Measurements from ENCODE around the gene OR2C3.
"Not testable (repeated sequence)": the region's sequence is repeated elsewhere in the genome, so short reads cannot be mapped to it uniquely, and the experiment has no call there.

OR2C3 gene

DNA sequence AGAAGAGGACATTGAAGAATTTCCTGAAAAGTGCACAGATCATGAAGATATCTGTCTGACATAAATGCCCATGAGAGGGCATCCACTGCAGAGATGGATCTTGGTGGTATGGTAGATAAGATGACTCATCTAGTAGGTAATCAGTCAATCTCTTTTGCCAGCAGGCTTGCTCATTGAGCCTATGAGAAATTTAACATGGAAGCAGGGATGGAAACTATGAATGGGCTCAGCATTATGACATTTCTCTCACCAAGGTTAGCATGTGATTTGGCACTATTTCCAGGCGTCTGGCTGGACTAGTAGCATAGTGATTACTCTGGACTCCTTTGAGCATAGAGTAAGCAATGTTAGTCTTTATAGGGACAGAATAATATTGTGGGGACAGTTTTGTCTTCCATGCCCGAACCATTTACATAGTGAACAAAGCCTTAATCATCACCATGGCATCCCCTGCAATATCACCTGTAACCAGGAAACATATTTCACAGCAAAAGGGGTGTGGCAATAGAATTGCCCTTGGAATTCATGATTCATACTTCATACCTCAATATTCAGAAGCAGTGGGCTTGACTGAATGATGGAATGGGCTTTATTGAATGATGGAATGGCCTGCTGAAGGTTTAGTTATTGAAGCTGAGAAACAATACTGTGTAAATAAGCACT is 7.3 kb downstream of the OR2C3 start:
- 91 to 92% methylated on average over 2 of the region's 2 CpGs for WGBS, 2 experiments
- Histone ChIP-seq H3K27me3 (ENCODE audit: control insufficient read depth, insufficient read depth, low read length, poor library complexity, severe bottlenecking) (no peaks in the 10 kb centered on the region), H3K36me3 (ENCODE audit: control insufficient read depth, insufficient read depth, low read length) (no peaks in the 10 kb centered on the region), H3K4me3 (ENCODE audit: insufficient read depth, low read depth, low read length) (no peak overlapping the region), H3K27ac (ENCODE audit: insufficient read depth, low read depth, low read length, poor library complexity, severe bottlenecking) (no peak overlapping the region), H3K4me1 (ENCODE audit: control insufficient read depth, insufficient read depth, low read length) (no peaks in the 10 kb centered on the region), H3K9me3 (ENCODE audit: control insufficient read depth, low read length) (no peaks in the 10 kb centered on the region)

DNA sequence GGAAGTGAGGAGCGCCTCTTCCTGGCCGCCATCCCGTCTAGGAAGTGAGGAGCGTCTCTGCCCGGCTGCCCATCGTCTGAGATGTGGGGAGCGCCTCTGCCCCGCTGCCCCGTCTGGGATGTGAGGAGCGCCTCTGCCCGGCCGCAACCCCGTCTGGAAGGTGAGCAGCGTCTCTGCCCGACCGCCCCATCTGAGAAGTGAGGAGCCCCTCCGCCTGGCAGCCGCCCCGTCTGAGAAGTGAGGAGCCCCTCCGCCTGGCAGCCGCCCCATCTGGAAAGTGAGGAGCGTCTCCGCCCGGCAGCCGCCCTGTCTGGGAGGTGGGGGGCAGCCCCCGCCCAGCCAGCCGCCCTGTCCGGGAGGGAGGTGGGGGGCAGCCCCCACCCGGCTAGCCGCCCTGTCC is 14.4 kb downstream of the OR2C3 start:
- not testable (repeated sequence) for H3K27me3 ChIP-seq (ENCODE audit: control insufficient read depth, insufficient read depth, low read length, poor library complexity, severe bottlenecking); H3K4me1 ChIP-seq (ENCODE audit: control insufficient read depth, insufficient read depth, low read length); H3K9me3 ChIP-seq (ENCODE audit: control insufficient read depth, low read length); H3K36me3 ChIP-seq (ENCODE audit: control insufficient read depth, insufficient read depth, low read length); H3K4me3 ChIP-seq (ENCODE audit: insufficient read depth, low read depth, low read length); H3K27ac ChIP-seq (ENCODE audit: insufficient read depth, low read depth, low read length, poor library complexity, severe bottlenecking)
- 85 to 89% methylated on average over 25 to 27 of the region's 30 CpGs for WGBS, 2 experiments

DNA sequence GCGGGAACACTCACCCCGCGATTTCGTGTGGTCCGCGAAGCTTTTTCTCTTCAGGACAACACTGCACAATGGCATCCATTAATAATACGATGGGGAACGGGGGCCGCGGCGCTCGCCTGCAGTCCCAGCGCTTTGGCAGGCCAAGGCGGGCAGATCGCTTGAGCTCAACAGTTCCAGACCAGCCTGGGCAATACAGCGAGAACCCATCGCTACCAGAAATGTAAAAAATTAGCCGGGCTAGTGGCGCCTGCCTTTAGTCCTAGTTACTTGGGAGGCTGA is 17.7 kb downstream of the OR2C3 start:
- 95 to 97% methylated on average over 19 of the region's 19 CpGs for WGBS, 2 experiments
- H3K4me1 ChIP-seq (ENCODE audit: control insufficient read depth, insufficient read depth, low read length), result no peaks in the 10 kb centered on the region
- no peaks in the 10 kb centered on the region for H3K27me3 ChIP-seq (ENCODE audit: control insufficient read depth, insufficient read depth, low read length, poor library complexity, severe bottlenecking)
- H3K36me3 ChIP-seq (ENCODE audit: control insufficient read depth, insufficient read depth, low read length), result no peaks in the 10 kb centered on the region
- no peak overlapping the region for H3K4me3 ChIP-seq (ENCODE audit: insufficient read depth, low read depth, low read length)
- H3K27ac ChIP-seq (ENCODE audit: insufficient read depth, low read depth, low read length, poor library complexity, severe bottlenecking), result no peak overlapping the region
- H3K9me3 ChIP-seq (ENCODE audit: control insufficient read depth, low read length), result no peaks in the 10 kb centered on the region

DNA sequence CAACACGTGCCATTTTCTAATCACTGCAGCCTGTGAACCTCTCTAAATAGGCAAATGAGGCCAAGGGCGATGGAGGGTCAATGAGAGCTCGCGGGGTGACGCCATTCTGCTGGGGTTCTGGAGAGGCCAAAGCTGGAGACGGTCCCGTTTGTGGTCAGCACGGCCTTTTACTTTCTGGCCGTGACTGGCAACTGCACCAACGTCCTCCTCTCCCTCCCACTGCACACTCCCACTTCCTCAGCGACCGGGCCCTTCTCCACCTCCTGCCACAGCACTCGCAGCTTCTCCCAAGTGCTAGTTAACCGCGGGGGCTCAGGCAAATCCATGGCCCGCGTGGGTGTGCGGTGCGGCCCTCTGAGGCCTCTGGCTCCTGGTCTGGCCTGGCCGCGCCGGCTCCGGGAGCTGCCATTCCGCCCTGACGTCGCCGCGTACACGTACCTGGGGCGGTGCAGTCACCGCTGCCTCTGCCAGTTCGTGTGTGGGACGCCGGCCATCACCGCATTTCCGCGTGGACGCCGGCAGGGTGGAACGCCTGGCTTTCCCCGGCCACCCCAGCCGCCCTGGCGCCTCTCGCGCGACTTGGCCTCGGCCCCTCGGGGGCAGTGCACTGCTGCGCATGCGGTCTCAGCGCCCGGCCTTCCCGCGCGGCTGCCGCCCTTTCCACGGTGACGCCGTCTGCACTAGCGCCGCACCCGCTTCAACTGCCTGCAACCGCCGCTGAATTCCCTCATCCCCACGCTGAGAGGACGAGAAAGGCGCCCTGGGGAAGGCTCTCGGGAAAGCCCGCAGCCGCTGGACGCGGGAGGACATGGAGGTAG is 18.2 kb downstream of the OR2C3 start:
- H3K4me3 ChIP-seq (ENCODE audit: insufficient read depth, low read depth, low read length), result no peak overlapping the region
- no peaks in the 10 kb centered on the region for H3K4me1 ChIP-seq (ENCODE audit: control insufficient read depth, insufficient read depth, low read length)
- no peaks in the 10 kb centered on the region for H3K9me3 ChIP-seq (ENCODE audit: control insufficient read depth, low read length)
- 95% methylated on average over 72 of the region's 72 CpGs for WGBS, 2 experiments
- no peaks in the 10 kb centered on the region for H3K36me3 ChIP-seq (ENCODE audit: control insufficient read depth, insufficient read depth, low read length)
- H3K27ac ChIP-seq (ENCODE audit: insufficient read depth, low read depth, low read length, poor library complexity, severe bottlenecking), result no peak overlapping the region
- H3K27me3 ChIP-seq (ENCODE audit: control insufficient read depth, insufficient read depth, low read length, poor library complexity, severe bottlenecking), result no peaks in the 10 kb centered on the region

DNA sequence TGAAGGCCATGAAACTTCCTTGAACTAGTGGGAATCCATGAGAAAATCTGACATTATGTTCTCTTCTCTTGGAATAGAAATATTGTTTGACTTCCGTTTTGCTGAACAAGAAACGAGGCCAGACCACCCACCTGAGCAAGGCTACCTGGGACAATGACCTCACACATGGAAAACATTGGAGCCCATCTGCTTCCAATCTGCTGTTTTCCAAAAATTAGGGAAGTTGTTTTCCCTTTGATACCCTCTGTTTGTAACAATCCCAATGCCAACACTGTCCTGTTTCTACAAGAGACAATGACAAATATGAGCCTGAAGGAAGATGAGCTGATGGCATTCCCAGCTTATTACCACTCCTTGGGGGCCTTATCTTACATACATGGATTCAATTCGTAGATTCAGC is 29.4 kb downstream of the OR2C3 start:
- no peak overlapping the region for H3K4me3 ChIP-seq (ENCODE audit: insufficient read depth, low read depth, low read length)
- no peaks in the 10 kb centered on the region for H3K4me1 ChIP-seq (ENCODE audit: control insufficient read depth, insufficient read depth, low read length)
- no peak overlapping the region for H3K27ac ChIP-seq (ENCODE audit: insufficient read depth, low read depth, low read length, poor library complexity, severe bottlenecking)
- H3K36me3 ChIP-seq (ENCODE audit: control insufficient read depth, insufficient read depth, low read length), result no peaks in the 10 kb centered on the region
- H3K9me3 ChIP-seq (ENCODE audit: control insufficient read depth, low read length), result no peaks in the 10 kb centered on the region
- H3K27me3 ChIP-seq (ENCODE audit: control insufficient read depth, insufficient read depth, low read length, poor library complexity, severe bottlenecking), result no peaks in the 10 kb centered on the region
- WGBS, 2 experiments, result 38 to 61% methylated on average over 2 to 3 of the region's 3 CpGs

DNA sequence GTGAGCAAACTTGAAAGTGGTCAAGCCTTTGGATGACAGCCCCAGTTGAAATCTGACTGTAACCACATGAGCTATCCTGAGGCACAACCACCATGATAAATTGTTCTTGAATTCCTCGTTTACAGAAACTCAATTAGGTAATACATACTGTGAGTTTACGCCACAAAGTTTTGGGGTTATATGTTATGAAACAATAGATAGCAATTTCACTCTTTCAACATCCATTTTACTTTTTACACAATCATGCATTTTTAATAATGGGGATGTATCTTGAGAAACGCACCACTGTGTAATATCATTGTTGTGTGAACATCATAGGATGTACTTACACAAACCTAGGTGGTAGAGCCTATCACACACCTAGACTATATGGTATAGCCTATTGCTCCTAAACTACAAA is 35.4 kb downstream of the OR2C3 start:
- 100% methylated on average over 1 of the region's 3 CpGs; no CpG with 5 or more reads in 1 of the 2 experiments for WGBS, 2 experiments
- Histone ChIP-seq H3K9me3 (ENCODE audit: control insufficient read depth, low read length) (no peaks in the 10 kb centered on the region), H3K4me1 (ENCODE audit: control insufficient read depth, insufficient read depth, low read length) (no peaks in the 10 kb centered on the region), H3K4me3 (ENCODE audit: insufficient read depth, low read depth, low read length) (no peak overlapping the region), H3K36me3 (ENCODE audit: control insufficient read depth, insufficient read depth, low read length) (no peaks in the 10 kb centered on the region), H3K27ac (ENCODE audit: insufficient read depth, low read depth, low read length, poor library complexity, severe bottlenecking) (no peak overlapping the region), H3K27me3 (ENCODE audit: control insufficient read depth, insufficient read depth, low read length, poor library complexity, severe bottlenecking) (no peaks in the 10 kb centered on the region)

DNA sequence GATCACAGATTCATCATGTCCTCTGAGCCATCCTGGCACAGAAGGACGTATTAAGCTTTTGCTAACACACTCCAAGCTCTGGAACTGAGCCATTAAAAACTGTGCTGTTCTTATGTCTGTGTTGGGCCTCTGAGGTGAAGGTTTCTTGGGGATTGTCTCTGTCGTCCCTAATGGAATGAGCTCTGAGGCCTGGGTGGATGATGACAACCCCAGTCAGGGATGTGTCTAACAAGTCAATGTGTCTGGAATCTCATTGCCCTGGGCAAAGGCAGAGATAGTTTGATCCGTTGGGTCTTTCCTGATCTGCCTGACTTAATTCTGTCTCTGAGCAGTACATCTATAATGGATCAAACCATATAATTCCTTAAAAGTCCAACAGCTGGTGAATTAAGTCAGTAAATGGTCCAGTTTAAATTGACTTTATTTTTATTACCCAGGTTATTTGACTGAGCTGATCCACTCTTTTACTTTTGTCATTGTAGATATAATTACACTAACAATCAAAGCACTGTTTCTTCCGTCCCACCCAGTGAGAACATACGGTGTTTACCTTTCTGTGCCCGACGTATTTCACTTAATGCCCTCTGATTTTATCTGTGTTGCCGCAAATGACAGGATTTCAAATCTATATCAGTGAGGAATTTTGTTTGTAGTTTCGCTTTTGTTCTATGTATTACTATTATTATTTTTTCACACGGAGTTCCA is 39.5 kb downstream of the OR2C3 start:
- Histone ChIP-seq H3K27ac (ENCODE audit: insufficient read depth, low read depth, low read length, poor library complexity, severe bottlenecking) (no peak overlapping the region), H3K4me3 (ENCODE audit: insufficient read depth, low read depth, low read length) (no peak overlapping the region), H3K9me3 (ENCODE audit: control insufficient read depth, low read length) (no peaks in the 10 kb centered on the region), H3K36me3 (ENCODE audit: control insufficient read depth, insufficient read depth, low read length) (no peaks in the 10 kb centered on the region), H3K4me1 (ENCODE audit: control insufficient read depth, insufficient read depth, low read length) (no peaks in the 10 kb centered on the region), H3K27me3 (ENCODE audit: control insufficient read depth, insufficient read depth, low read length, poor library complexity, severe bottlenecking) (no peaks in the 10 kb centered on the region)
- 94 to 95% methylated on average over 8 to 10 of the region's 10 CpGs for WGBS, 2 experiments

DNA sequence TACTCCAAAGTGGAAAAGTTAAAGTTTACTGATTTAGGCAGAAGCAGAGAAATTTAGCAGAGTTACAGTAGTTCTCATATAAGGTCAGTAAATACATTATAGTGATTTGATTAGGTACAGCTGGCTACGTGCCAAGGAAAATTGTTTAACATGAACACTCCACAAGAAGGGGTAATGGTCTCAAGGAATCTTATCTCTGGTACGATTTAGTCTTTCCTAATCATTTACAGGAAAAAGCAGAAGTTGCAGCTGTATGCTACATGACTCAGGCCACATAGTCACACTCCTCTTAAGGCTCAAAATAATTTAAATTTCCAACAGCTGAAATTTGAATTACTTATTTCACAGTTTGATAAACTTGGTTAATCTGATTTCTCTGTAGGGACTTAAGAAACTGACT is 41.5 kb downstream of the OR2C3 start:
- no peaks in the 10 kb centered on the region for H3K27me3 ChIP-seq (ENCODE audit: control insufficient read depth, insufficient read depth, low read length, poor library complexity, severe bottlenecking)
- H3K36me3 ChIP-seq (ENCODE audit: control insufficient read depth, insufficient read depth, low read length), result no peaks in the 10 kb centered on the region
- no peaks in the 10 kb centered on the region for H3K4me1 ChIP-seq (ENCODE audit: control insufficient read depth, insufficient read depth, low read length)
- no peaks in the 10 kb centered on the region for H3K9me3 ChIP-seq (ENCODE audit: control insufficient read depth, low read length)
- H3K27ac ChIP-seq (ENCODE audit: insufficient read depth, low read depth, low read length, poor library complexity, severe bottlenecking), result no peak overlapping the region
- 94 to 96% methylated on average over 2 of the region's 2 CpGs for WGBS, 2 experiments
- no peak overlapping the region for H3K4me3 ChIP-seq (ENCODE audit: insufficient read depth, low read depth, low read length)

DNA sequence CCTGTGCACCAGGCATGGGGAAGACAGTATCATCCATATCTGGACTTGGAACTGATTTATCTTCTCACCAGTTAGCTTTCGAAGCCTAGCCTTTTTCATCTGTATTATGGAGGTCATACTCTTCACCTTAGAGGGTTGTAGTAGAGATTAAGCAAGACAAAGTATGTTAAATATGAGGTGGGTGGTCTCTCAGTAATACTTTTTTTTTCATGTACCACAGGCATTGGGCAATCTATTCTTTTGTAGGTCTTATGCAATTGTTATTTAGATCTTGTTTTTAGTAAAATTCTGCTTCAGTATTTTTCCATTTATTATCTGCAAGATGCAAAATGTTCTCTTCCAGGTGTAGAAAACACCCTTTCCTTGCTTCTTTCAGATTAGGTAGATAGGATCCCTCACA is 43.1 kb downstream of the OR2C3 start:
- 86 to 100% methylated on average over 1 of the region's 1 CpG for WGBS, 2 experiments
- H3K9me3 ChIP-seq (ENCODE audit: control insufficient read depth, low read length), result no peaks in the 10 kb centered on the region
- no peaks in the 10 kb centered on the region for H3K36me3 ChIP-seq (ENCODE audit: control insufficient read depth, insufficient read depth, low read length)
- no peak overlapping the region for H3K27ac ChIP-seq (ENCODE audit: insufficient read depth, low read depth, low read length, poor library complexity, severe bottlenecking)
- no peaks in the 10 kb centered on the region for H3K27me3 ChIP-seq (ENCODE audit: control insufficient read depth, insufficient read depth, low read length, poor library complexity, severe bottlenecking)
- no peaks in the 10 kb centered on the region for H3K4me1 ChIP-seq (ENCODE audit: control insufficient read depth, insufficient read depth, low read length)
- no peak overlapping the region for H3K4me3 ChIP-seq (ENCODE audit: insufficient read depth, low read depth, low read length)

DNA sequence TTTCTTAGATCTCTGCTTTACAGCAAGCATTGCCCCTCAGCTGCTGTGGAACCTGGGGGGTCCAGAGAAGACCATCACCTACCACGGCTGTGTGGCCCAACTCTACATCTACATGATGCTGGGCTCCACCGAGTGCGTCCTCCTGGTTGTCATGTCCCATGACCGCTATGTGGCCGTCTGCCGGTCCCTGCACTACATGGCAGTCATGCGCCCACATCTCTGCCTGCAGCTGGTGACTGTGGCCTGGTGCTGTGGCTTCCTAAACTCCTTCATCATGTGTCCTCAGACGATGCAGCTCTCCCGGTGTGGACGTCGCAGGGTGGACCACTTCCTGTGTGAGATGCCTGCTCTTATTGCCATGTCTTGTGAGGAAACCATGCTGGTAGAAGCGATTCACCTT is 44.9 kb downstream of the OR2C3 start:
- Histone ChIP-seq H3K4me3 (ENCODE audit: insufficient read depth, low read depth, low read length) (no peak overlapping the region), H3K36me3 (ENCODE audit: control insufficient read depth, insufficient read depth, low read length) (no peaks in the 10 kb centered on the region), H3K27ac (ENCODE audit: insufficient read depth, low read depth, low read length, poor library complexity, severe bottlenecking) (no peak overlapping the region), H3K27me3 (ENCODE audit: control insufficient read depth, insufficient read depth, low read length, poor library complexity, severe bottlenecking) (no peaks in the 10 kb centered on the region), H3K4me1 (ENCODE audit: control insufficient read depth, insufficient read depth, low read length) (no peaks in the 10 kb centered on the region), H3K9me3 (ENCODE audit: control insufficient read depth, low read length) (no peaks in the 10 kb centered on the region)
- WGBS, 2 experiments, result 93% methylated on average over 12 of the region's 12 CpGs
